MG63 (cell line): ENCODE results near the gene C16orf74. TPM values are rescaled to one million over a fixed set of nuclear protein-coding genes. Genes with fewer than 3 reads are reported as not detected.

Experiments
- DNase-seq: peaks from one replicate; pipeline ENCODE4 v3.0.0-alpha.2; 2020
- H3K27me3 ChIP-seq: fragments of 250-450 bp; sonication (Bioruptor Pico); 2 replicates; pipeline ENCODE4 v1.5.1; 2020; ENCODE audit warnings: mild to moderate bottlenecking, moderate library complexity
- H3K36me3 ChIP-seq: fragments of 250-450 bp; sonication (Bioruptor Pico); 2 replicates; pipeline ENCODE4 v1.5.1; 2020; ENCODE audit warnings: mild to moderate bottlenecking, moderate library complexity
- H3K4me3 ChIP-seq: fragments of 250-450 bp; sonication (Bioruptor Pico); 2 replicates; pipeline ENCODE4 v1.5.1; 2020; ENCODE audit warnings: mild to moderate bottlenecking, moderate library complexity
- H3K9me3 ChIP-seq: fragments of 250-450 bp; sonication (Bioruptor Pico); 2 replicates; pipeline ENCODE4 v1.5.1; 2020; ENCODE audit warnings: mild to moderate bottlenecking, moderate library complexity
- total RNA-seq: library from RNA; depleted of rRNA; stranded (reverse); fragments of >200 nt; shearing (Covaris generic); gene quantifications from 2 replicates; pipeline ENCODE4 v1.2.3, GENCODE V29; 2014; ENCODE audit warnings: low replicate concordance

The C16orf74 gene
- total RNA-seq, 1 experiment from 2014 or later = 4.6 TPM

DNA sequence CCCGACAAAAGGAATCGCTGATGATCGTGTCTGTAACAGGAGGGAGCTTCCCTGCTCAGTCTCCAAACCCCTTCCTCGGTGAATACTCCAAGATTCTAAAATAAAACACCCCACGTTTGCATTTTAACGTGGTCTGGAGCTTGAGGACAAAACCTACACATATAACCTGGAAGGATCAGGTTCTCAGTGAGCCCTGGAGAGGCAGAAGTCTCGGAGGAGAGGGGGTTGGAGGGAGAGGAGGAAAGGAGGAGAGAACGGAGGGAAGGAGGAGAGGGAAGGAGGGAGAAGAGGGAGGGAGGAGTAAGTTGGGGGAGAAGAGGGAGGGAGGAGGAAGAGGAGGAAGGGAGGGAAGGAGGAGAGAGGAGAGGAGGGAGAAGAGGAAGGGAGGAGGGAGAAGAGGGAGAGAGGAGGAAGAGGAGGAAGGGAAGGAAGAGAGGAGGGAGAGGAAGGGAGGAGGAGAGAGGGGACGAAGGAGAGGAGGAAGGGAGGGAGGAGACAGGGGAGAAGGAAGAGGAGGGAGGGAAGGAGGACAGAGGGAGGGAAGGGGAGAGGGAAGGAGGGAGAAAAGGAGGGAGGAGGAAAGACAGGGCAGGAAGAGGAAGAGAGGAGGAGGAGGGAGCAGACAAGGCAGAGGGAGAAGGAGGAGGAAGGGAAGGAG lies 34.7 kb downstream of the C16orf74 start:
- Histone ChIP-seq H3K4me3 (no peak overlapping the region), H3K27me3 (no peaks in the 10 kb centered on the region), H3K9me3 (no peaks in the 10 kb centered on the region; the same call in 1 of the 2 replicates), H3K36me3 (no peaks in the 10 kb centered on the region)
- DNase-seq = no peak

DNA sequence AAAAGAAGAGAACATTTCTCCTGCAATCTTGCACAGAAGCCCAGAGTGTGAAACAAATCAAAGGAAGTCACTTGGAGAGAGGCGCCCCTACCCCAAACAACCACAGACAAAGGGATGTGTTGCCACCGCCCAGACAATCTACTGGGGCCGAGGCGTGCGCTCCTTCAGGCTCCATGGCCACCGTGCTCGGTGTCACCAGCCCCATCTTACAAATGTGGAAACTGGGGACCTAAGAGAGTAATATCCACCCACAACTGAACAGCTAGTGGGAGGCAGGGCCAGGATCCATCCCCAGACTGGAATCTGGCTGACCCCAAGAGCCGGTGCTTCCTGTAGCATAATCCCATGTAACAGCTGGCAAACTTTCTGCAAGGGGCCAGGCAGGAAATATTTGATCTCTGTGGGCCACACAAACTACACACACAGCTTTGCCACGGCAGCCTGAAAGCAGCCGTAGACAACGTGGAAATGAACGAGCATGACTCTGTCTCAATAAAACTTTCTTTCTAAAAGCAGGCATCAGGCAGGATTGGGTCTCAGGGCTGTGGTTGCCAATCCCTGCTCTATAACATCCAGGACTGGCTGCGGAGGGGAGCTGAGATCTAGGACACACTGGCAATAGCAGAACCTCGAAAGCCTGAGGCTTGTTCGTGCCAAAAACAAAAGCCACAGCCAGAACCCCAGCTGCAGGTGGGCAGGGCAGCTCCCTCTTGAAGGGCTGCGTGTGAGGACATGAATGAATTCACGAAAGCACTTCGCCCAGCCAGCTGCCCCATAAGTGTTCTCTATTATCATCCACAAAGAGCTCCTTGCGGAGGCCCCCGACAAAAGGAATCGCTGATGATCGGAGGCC lies 35.5 kb downstream of the C16orf74 start:
- Histone ChIP-seq H3K27me3 (no peaks in the 10 kb centered on the region), H3K36me3 (no peaks in the 10 kb centered on the region), H3K4me3 (no peak overlapping the region), H3K9me3 (no peaks in the 10 kb centered on the region; the same call in 1 of the 2 replicates)
- no peak for DNase-seq

DNA sequence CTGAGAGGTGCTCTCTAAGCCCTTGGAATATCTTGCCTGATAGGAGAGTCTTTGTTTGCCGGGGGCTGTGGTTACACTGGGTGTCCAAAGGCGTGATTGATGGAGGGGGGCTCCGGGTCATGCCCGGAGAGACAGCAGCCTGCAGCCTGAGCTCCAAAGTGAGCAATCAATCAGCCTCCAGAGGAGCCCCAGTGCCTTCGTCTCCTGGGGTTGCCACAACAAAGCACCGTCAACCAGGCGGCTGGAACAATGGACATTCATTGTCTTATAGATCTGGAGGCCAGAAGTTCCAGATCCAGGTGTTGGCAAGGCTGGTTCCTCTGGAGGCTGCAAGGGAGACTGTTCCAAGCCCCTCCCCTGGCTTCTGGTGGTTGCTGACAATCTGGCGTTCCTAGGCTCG lies 38.1 kb downstream of the C16orf74 start:
- no peaks in the 10 kb centered on the region; the same call in 1 of the 2 replicates for H3K9me3 ChIP-seq
- H3K27me3 ChIP-seq = no peaks in the 10 kb centered on the region
- DNase-seq = no peak
- no peaks in the 10 kb centered on the region for H3K36me3 ChIP-seq
- H3K4me3 ChIP-seq = no peak overlapping the region

DNA sequence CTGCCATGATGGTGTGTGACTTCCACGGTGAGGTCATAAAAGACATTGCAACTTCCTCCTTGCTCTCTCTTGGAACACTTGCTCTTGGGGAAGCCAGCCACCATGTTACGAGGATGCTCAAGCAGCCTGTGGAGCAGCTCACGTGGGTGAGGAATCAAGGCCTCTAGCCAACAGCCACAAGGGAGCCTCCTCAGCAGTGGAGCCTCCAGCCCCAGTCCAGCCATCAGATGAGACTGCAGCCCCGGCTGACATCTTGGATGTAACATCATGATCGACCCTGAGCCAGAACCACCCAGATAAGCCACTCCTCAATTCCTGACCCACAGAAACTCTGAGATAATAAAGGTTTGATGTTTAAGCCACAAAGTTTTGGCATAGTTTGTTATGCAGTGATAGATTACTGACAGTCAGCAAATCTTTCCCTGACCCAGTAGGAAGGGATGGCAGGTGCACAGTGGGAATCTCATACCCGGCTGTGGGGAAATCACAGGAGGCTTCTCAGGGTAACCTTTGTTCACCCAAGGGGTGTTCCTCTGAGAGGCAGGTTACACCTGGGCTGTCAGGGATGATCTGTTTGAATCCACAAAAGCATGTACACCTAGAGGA lies 38.8 kb downstream of the C16orf74 start:
- Histone ChIP-seq H3K4me3 (no peak overlapping the region), H3K27me3 (no peaks in the 10 kb centered on the region), H3K36me3 (no peaks in the 10 kb centered on the region), H3K9me3 (no peaks in the 10 kb centered on the region; the same call in 1 of the 2 replicates)
- DNase-seq = no peak

DNA sequence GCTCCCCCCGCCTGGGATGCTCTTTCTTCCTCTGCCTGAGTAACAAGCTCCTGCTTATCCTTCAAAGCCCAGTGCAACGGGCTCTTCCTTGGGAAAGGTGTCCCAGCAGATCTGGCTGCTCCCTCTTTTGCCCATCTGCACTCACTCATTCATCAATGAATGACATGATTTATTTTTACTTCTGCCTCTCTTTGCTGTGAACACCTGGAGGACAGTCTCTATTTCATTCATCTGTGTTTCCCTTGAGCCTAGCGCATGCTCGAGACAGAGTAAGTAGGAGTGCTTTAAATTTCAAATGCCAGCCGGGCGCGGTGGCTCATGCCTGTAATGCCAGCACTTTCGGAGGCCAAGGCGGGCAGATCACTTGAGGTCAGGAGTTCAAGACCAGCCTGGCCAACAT lies 40.2 kb downstream of the C16orf74 start:
- DNase-seq = no peak
- no peak overlapping the region for H3K4me3 ChIP-seq
- no peaks in the 10 kb centered on the region for H3K36me3 ChIP-seq
- no peaks in the 10 kb centered on the region; the same call in 1 of the 2 replicates for H3K9me3 ChIP-seq
- H3K27me3 ChIP-seq = no peaks in the 10 kb centered on the region

DNA sequence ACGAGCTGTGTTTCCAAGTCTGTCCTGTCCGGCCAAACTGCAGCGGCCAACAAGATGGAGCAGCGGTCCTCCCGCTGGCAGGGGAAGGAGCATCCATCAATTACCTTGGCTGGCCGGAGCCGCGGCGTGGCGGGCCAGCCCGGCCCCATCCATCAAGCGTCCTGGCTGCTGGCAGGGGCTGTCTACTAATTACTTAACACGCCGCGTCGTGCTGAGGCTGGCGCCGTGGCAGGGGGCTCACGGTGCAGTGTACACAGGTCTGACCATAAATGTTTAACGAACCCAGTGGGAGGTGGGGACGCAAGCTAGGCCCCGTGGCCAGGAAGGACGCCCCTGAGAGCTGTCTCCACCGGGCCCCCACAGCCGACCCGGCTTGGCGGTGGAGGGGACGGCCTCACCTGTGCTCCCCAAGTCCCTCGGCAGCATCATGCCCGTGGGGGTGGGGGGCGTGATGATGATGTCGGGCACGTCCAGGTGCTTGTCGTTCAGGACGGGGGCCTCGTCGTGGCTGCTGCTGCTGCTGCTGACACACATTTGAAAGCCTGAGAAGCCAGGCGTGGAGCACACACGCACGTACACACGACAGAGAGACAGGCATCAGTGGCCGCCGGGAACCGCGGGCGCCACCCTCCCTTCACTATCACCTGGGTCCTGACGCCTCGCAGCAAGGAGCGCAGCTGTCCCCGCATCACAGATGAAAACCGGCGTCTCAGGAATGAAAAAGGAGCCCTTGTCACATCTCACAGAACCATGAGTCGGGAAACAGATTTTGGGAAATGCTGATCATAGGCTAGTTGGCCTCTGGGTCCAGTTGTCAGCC lies 40.9 kb downstream of the C16orf74 start:
- Histone ChIP-seq H3K4me3 (no peak overlapping the region), H3K9me3 (no peaks in the 10 kb centered on the region; the same call in 1 of the 2 replicates), H3K36me3 (no peaks in the 10 kb centered on the region), H3K27me3 (no peaks in the 10 kb centered on the region)
- DNase-seq = no peak

DNA sequence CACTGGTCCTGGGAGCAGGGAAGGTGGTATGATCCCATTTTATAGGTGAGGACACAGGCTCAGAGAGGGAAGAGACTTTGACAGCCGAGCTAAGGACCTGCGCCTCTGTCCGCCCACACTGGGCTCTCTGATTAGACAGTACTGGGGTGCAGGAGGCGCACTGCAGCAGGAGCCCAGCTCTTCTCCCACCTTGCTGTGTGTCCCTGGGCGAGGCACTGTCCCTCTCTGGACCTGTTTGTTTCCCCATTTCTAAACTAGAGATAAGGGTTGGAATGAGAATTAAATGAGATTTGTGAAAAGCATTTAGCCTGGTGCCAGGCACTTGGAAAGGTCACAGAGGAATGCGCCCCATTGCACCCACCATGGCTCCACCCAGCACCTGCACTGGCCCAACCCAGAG lies 42.6 kb downstream of the C16orf74 start:
- DNase-seq = no peak
- Histone ChIP-seq H3K36me3 (no peaks in the 10 kb centered on the region), H3K4me3 (no peak overlapping the region), H3K27me3 (no peaks in the 10 kb centered on the region), H3K9me3 (no peaks in the 10 kb centered on the region; the same call in 1 of the 2 replicates)

DNA sequence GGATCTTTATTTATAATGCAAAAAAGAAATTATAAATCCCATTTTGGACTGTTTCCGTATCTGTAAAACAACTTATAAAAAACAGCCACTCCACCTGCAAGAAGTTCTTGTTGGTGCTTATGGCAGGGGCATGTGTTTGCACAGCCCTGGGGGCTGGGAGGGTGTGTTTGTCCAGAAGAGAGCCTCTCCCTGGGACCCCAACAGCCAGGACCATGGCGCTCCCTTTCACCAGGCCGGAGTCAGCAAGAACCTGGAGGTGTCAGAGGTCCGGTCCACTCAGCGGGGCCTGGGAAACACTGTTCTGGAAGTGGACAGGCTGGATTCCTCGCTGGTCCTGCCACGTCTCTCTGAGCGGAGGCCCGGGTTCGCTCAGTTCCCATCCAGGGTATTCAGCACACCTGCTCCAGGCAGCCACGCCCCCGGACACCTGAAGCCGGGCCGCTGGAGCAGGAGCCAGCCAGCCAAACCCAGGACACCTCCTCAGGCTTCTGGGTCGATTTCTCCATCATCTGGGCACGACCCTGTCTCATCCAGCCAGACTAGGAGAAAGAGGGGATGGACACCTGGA lies 43.3 kb downstream of the C16orf74 start:
- no peaks in the 10 kb centered on the region for H3K36me3 ChIP-seq
- no peaks in the 10 kb centered on the region for H3K27me3 ChIP-seq
- no peaks in the 10 kb centered on the region; the same call in 1 of the 2 replicates for H3K9me3 ChIP-seq
- no peak for DNase-seq
- no peak overlapping the region for H3K4me3 ChIP-seq

DNA sequence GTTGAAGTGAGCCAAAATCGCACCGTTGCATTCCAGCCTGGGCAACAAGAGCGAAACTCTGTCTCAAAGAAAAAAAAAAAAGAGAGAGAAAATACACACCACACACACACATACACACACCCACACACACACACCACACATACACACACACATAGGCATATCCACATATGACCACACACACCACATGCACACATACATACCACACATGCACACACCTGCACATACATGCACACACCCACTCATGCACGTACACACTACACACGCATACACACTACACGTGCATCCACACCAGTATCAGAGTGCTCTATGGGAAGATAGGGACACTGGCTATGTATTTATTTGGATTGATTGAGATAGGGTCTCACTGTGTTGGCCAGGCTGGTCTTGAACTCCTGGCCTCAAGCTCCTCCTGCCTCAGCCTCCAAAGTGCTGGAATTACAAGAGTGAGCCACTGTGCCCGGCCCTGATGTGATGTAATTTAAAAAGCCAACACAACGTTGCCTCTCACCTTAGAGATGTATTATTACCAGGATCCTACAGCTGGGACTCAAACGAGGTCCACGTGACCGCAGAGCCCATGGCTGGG lies 44.4 kb downstream of the C16orf74 start:
- Histone ChIP-seq H3K27me3 (no peaks in the 10 kb centered on the region), H3K4me3 (no peak overlapping the region), H3K36me3 (no peaks in the 10 kb centered on the region), H3K9me3 (no peaks in the 10 kb centered on the region)
- DNase-seq = no peak

DNA sequence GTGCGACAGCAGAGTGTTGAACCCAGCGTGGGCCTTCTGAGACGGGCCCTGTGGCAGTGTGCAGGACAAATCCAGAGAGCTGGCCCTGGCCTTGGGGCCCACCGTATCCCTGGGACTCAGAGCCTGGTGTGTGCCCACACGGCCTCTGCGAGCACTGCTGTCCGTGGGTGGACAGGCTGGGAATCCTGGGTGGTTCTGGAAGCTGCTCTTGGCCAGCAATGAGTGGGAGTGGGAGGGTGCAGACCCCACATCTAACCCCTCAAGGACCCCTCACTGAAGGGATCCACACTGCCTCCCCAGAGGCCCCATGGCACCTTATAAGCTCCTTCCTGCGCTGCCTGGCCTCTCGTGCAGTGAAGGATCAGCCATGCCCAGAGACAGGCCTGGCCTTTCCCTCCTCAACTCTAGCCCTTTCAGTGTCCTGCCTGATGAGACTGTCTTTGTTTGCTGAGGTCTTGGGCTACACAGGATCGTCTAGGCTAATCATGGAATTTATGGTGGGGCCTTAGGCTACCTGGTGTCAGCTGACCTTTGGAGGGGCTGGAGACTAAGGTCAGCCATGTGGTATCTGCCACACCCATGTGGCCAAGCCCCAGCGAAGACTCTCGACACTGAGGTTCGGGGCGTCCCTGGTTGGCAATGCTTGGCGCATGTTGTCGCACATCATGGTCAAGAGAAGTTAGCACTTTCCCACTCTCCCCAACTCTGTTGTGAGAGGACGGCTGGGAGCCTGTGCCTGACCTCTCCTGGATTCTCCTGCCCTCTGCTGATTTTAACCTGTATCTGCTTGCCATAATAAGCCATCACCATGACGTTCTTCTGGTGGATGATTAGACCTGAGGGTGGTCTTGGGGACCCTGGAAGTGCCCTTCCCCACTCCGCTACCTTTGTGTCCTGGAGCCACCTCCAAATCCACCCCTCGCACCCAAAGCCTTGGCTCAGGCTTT lies 45.7 kb downstream of the C16orf74 start:
- no peak overlapping the region for H3K4me3 ChIP-seq
- no peaks in the 10 kb centered on the region for H3K36me3 ChIP-seq
- H3K27me3 ChIP-seq = no peaks in the 10 kb centered on the region
- no peaks in the 10 kb centered on the region for H3K9me3 ChIP-seq
- DNase-seq = no peak

DNA sequence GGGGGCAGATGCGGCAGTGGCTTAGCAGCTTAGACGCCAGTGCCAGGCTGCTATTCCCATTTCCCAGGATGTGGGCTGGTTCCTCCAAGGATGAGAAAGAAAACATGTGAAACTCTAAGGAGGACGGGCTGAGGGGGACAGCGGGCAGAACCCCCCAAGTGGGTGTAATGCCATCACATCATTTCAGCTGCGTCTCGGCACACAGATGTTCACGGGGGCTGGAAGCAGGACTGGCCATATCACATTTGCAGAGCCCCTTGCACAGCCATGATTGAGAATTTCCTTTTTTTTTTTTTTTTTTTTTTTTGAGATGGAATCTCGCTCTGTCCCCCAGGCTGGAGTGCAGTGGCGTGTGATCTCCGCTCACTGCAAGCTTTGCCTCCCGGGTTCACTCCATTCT lies 46.9 kb downstream of the C16orf74 start:
- Histone ChIP-seq H3K27me3 (no peaks in the 10 kb centered on the region), H3K9me3 (no peaks in the 10 kb centered on the region), H3K4me3 (no peak overlapping the region), H3K36me3 (no peaks in the 10 kb centered on the region)
- no peak for DNase-seq

DNA sequence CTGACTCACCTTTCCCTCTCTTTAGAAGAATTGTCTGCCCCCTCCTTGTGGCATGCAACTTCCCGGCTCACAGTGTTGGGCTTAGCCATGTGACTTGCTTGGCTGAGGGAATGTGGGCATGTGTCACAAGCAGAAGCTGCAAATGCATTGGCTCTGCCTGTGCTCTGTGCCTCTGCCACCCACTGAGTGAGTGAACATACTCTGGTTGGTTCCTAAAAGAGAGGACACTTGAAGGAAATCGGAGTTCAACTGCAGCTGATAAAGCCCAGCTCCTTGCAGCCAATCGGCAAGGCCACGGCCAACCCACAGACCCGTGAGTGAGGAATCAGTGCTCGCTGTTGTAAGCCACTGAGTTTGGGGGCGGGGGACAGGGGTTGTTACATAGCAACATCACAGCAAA lies 51.3 kb downstream of the C16orf74 start:
- no peaks in the 10 kb centered on the region for H3K9me3 ChIP-seq
- no peak overlapping the region for H3K4me3 ChIP-seq
- H3K27me3 ChIP-seq = no peaks in the 10 kb centered on the region
- no peaks in the 10 kb centered on the region for H3K36me3 ChIP-seq
- DNase-seq = peak; percentile 51

DNA sequence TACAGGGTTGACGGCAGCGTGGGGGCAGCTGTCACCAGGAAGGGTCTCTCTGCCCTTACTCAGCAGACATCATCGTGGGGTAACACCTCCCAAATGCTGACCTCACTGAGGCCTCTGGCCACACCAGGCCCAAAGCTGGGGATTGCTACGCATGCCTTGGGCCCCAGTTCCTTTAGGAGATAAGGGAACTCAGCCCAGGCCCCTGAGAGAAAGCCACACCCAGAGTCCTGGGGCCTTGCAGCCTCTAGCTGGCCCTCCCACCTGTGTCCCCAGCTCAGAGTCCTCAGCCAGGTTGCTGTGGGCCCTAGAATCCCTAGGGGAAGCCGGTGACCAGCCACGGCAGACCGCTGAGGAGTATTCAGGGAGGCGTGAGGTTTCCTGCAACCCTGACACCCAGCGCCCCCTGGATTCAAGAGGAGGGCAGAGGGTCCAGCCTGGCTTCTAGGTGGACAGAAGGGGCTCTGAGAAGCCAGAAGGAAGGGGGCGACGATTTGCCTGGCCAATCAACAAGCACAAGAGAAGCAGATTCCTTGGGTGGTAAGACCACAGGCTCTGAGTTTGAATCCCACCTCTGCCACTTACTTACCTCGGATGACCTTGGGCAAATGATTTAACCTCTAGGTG lies 51.8 kb downstream of the C16orf74 start:
- no peak for DNase-seq
- Histone ChIP-seq H3K36me3 (no peaks in the 10 kb centered on the region), H3K4me3 (no peak overlapping the region), H3K27me3 (no peaks in the 10 kb centered on the region), H3K9me3 (no peaks in the 10 kb centered on the region)

DNA sequence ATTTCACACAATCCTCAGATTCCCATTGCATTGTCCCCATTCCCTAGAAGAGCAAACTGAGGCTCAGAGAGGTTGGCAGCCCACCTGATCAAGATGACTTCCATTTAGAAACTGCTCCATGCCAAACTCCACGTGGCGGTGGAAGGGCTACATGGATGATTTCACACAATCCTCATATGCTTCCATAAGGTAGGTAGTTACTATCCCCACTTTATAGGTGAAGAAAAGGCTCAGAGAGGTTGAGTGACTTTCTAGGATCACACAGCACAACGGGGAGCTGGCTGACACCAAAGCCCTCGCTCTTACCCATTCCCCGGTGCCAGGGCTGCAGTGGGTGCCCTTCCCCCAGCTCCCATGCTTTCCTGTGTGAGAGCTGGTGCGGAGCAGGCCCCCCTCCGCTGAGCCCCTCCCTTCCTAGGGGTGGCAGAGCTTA lies 52.4 kb downstream of the C16orf74 start:
- no peaks in the 10 kb centered on the region for H3K27me3 ChIP-seq
- no peak for DNase-seq
- no peaks in the 10 kb centered on the region for H3K9me3 ChIP-seq
- no peaks in the 10 kb centered on the region for H3K36me3 ChIP-seq
- H3K4me3 ChIP-seq = no peak overlapping the region

DNA sequence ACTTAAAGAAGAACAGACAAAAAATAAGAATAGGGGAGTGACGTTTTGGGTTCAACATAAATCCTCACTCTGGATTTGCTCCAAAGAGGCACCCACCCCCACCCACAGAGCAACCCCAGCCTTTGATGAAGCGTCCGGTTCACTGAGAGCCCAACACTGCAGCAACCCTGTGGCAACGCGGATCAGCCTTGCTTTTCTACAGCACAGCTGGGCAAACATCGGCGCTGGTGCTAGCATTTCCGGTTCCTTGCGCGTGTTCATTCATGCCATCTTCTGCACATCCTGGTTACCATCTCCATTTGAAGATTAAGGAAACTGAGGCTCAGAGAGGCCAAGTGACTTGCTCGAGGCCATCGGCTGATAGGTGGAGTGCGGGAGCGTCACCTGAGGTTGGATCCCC lies 53.5 kb downstream of the C16orf74 start:
- Histone ChIP-seq H3K4me3 (no peak overlapping the region), H3K9me3 (no peaks in the 10 kb centered on the region), H3K27me3 (no peaks in the 10 kb centered on the region), H3K36me3 (no peaks in the 10 kb centered on the region)
- DNase-seq = no peak
